ENCODE measurements around the gene B4GAT1. TPM values are rescaled to one million over a fixed set of nuclear protein-coding genes. Genes with fewer than 3 reads are reported as not detected.
"Not testable (repeated sequence)": the region's sequence is repeated elsewhere in the genome, so short reads cannot be mapped to it uniquely, and the experiment has no call there.

B4GAT1 gene
- polyA plus RNA-seq, 1 donor = 20.3 TPM

GRCh38 chr11:66363187-66363601 lies 15.8 kb upstream of the B4GAT1 start:
- no peak for DNase-seq (ENCODE audit: low read depth)

- DNase-seq (ENCODE audit: low read depth) = no peak
Measured at GRCh38 chr11:66362481-66363147, 15.2 kb upstream of the B4GAT1 start.

- DNase-seq (ENCODE audit: low read depth) = no peak
Measured at GRCh38 chr11:66361502-66361941, 14.1 kb upstream of the B4GAT1 start.

GRCh38 chr11:66360406-66361073 lies 13.1 kb upstream of the B4GAT1 start:
- DNase-seq (ENCODE audit: low read depth) = no peak

GRCh38 chr11:66359662-66360087 lies 12.2 kb upstream of the B4GAT1 start:
- DNase-seq (ENCODE audit: low read depth) = no peak

- DNase-seq (ENCODE audit: low read depth) = not testable (repeated sequence)
Measured at GRCh38 chr11:66350560-66351235, 3.3 kb upstream of the B4GAT1 start.

- no peak for DNase-seq (ENCODE audit: low read depth)
Measured at GRCh38 chr11:66349084-66349386, 1.6 kb upstream of the B4GAT1 start.

GRCh38 chr11:66346476-66347424 lies 679 bp downstream of the B4GAT1 start:
- DNase-seq (ENCODE audit: low read depth) = no peak

GRCh38 chr11:66345316-66345649 lies 2.1 kb downstream of the B4GAT1 start:
- DNase-seq (ENCODE audit: low read depth) = no peak

GRCh38 chr11:66344550-66345315 lies 2.7 kb downstream of the B4GAT1 start, which contains the start of gene BRMS1:
BRMS1 (minus strand) TSS chr11:66345104; CDS start chr11:66342234, 2,870 bp downstream.
- peak; percentile 95 for DNase-seq (ENCODE audit: low read depth)

GRCh38 chr11:66343176-66343575 lies 4.3 kb downstream of the B4GAT1 start:
- no peak for DNase-seq (ENCODE audit: low read depth)

- no peak for DNase-seq (ENCODE audit: low read depth)
Measured at GRCh38 chr11:66341502-66342126, 5.8 kb downstream of the B4GAT1 start.

GRCh38 chr11:66340596-66341501 lies 6.6 kb downstream of the B4GAT1 start:
- no peak for DNase-seq (ENCODE audit: low read depth)

- DNase-seq (ENCODE audit: low read depth) = no peak
Measured at GRCh38 chr11:66339686-66340483, 7.5 kb downstream of the B4GAT1 start.

GRCh38 chr11:66339162-66339675 lies 8.2 kb downstream of the B4GAT1 start:
- no peak for DNase-seq (ENCODE audit: low read depth)

GRCh38 chr11:66338276-66339161 lies 8.9 kb downstream of the B4GAT1 start:
- no peak for DNase-seq (ENCODE audit: low read depth)
